ENCODE data around the gene EBF4.

The EBF4 gene

GRCh38 chr20:2700913-2701620 lies 8.5 kb downstream of the EBF4 start:
- DNase-seq: no peak

- no peak for DNase-seq
Measured at GRCh38 chr20:2701671-2702081, 9.1 kb downstream of the EBF4 start.

- no peak for DNase-seq
Measured at GRCh38 chr20:2703716-2704475, 11.3 kb downstream of the EBF4 start.

- DNase-seq: no peak
Measured at GRCh38 chr20:2705931-2706645, 13.5 kb downstream of the EBF4 start.

GRCh38 chr20:2706688-2707352 lies 14.2 kb downstream of the EBF4 start:
- DNase-seq: no peak

- DNase-seq: no peak
Measured at GRCh38 chr20:2707353-2708072, 14.9 kb downstream of the EBF4 start.

GRCh38 chr20:2708073-2708415 lies 15.5 kb downstream of the EBF4 start:
- DNase-seq: no peak

- no peak for DNase-seq
Measured at GRCh38 chr20:2708665-2709064, 16.1 kb downstream of the EBF4 start.

- no peak for DNase-seq
Measured at GRCh38 chr20:2709205-2709981, 16.8 kb downstream of the EBF4 start.

- no peak for DNase-seq
Measured at GRCh38 chr20:2713285-2713684, 20.7 kb downstream of the EBF4 start.

GRCh38 chr20:2729251-2729713 lies 36.7 kb downstream of the EBF4 start:
- DNase-seq: no peak

GRCh38 chr20:2729791-2730190 lies 37.2 kb downstream of the EBF4 start:
- DNase-seq: no peak

- DNase-seq: no peak
Measured at GRCh38 chr20:2734899-2735298, 42.3 kb downstream of the EBF4 start.

- no peak for DNase-seq
Measured at GRCh38 chr20:2736441-2736840, 43.9 kb downstream of the EBF4 start.

GRCh38 chr20:2738331-2739041 lies 45.9 kb downstream of the EBF4 start:
- DNase-seq: no peak

- DNase-seq: no peak
Measured at GRCh38 chr20:2739042-2739398, 46.4 kb downstream of the EBF4 start.

GRCh38 chr20:2740702-2741101 lies 48.1 kb downstream of the EBF4 start:
- DNase-seq: no peak

- no peak for DNase-seq
Measured at GRCh38 chr20:2741463-2741862, 48.9 kb downstream of the EBF4 start.

GRCh38 chr20:2741881-2742280 lies 49.3 kb downstream of the EBF4 start:
- DNase-seq: no peak

- DNase-seq: no peak
Measured at GRCh38 chr20:2742431-2742830, 49.9 kb downstream of the EBF4 start.

GRCh38 chr20:2742934-2743559 lies 50.5 kb downstream of the EBF4 start:
- peak; percentile 41 to 60 for DNase-seq

Data from NCI-H446 (cell line).